H1 (cell line): Measurements from ENCODE around the gene GADD45GIP1. TPM values are rescaled to one million over a fixed set of nuclear protein-coding genes. Genes with fewer than 3 reads are reported as not detected.

ENCODE experiments used
- CTCF ChIA-PET: fragments of 300-600 bp; sonication (Branson Sonifier 250); formaldehyde crosslinking; loops from one replicate; lab custom pipeline; 2021; ENCODE audit not compliant: partially characterized antibody; lab: Charles Lee
- POLR2A ChIA-PET: fragments of 300-600 bp; sonication (Branson Sonifier 250); formaldehyde crosslinking; loops from one replicate; lab custom pipeline; 2021; ENCODE audit warnings: inconsistent platforms; ENCODE audit not compliant: partially characterized antibody; lab: Charles Lee
- DNase-seq, 2 experiments: peaks; one replicate each; pipeline versions ENCODE4 v3.0.0 to v3.0.0-alpha.2; 2010 to 2022; ENCODE audit warnings: low spot score in 2 of 2, low read depth in 1 of 2, mixed read lengths in 1 of 2
- FAIRE-seq: peaks from 2 replicates; lab custom pipeline; 2011; peaks lifted over from hg19 to GRCh38; lab: Jason Lieb, UNC
- H2AFZ ChIP-seq: 2 replicates; pipeline ENCODE4 v1.8.1; 2012; ENCODE audit warnings: low read length, inconsistent platforms
- H2AK5ac ChIP-seq: 2 replicates; pipeline ENCODE4 v1.6.1; 2013; ENCODE audit warnings: low read depth, low read length
- H2BK120ac ChIP-seq: replicated peaks from 2 replicates; pipeline ENCODE3; 2013; ENCODE audit warnings: low read depth, low read length, inconsistent platforms
- H2BK12ac ChIP-seq: 2 replicates; pipeline ENCODE4 v1.6.1; 2013; ENCODE audit warnings: low read depth, low read length
- H2BK15ac ChIP-seq: 2 replicates; pipeline ENCODE4 v1.6.1; 2013; ENCODE audit warnings: low read length
- H2BK20ac ChIP-seq: 2 replicates; pipeline ENCODE4 v1.6.1; 2013; ENCODE audit warnings: low read length
- H2BK5ac ChIP-seq: 2 replicates; pipeline ENCODE4 v1.6.1; 2013; ENCODE audit warnings: low read depth, low read length
- H3K14ac ChIP-seq: 2 replicates; pipeline ENCODE4 v1.6.1; 2013; ENCODE audit warnings: inconsistent platforms; ENCODE audit not compliant: insufficient read length
- H3K18ac ChIP-seq: 2 replicates; pipeline ENCODE4 v1.6.1; 2013; ENCODE audit warnings: low read length; ENCODE audit errors: extremely low read depth
- H3K23ac ChIP-seq: 2 replicates; pipeline ENCODE4 v1.6.1; 2013; ENCODE audit warnings: inconsistent platforms; ENCODE audit not compliant: insufficient read length
- H3K23me2 ChIP-seq: 2 replicates; pipeline ENCODE4 v1.6.1; 2013; ENCODE audit warnings: low read depth, low read length
- H3K27ac ChIP-seq: 2 replicates; pipeline ENCODE4 v1.6.1; 2011; ENCODE audit warnings: low read depth, low read length, inconsistent platforms
- H3K27me3 ChIP-seq, 4 experiments: replicated peaks in 1 of 4; 1 replicate in 1 of 4; 2 replicates in 3 of 4; pipeline versions ENCODE4 v1.6.1 to v1.8.1; 2011 to 2013; ENCODE audit warnings: low read length in 3 of 4, mild to moderate bottlenecking in 3 of 4, inconsistent platforms in 2 of 4, mixed read lengths in 2 of 4, moderate library complexity in 1 of 4; ENCODE audit not compliant: control insufficient read depth in 3 of 4, insufficient read depth in 3 of 4; ENCODE audit errors: extremely low read depth in 1 of 4
- H3K36me3 ChIP-seq, 4 experiments: 2 replicates each; pipeline versions ENCODE4 v1.6.1 to v1.8.1; 2011 to 2013; ENCODE audit warnings: mild to moderate bottlenecking in 4 of 4, low read length in 3 of 4, moderate library complexity in 2 of 4, control low read depth in 1 of 4, inconsistent platforms in 1 of 4; ENCODE audit not compliant: insufficient read depth in 4 of 4, control insufficient read depth in 2 of 4
- H3K4ac ChIP-seq: replicated peaks from 2 replicates; pipeline ENCODE3; 2013; ENCODE audit warnings: low read length, low read depth, mixed read lengths, inconsistent platforms; ENCODE audit not compliant: insufficient read length
- H3K4me1 ChIP-seq, 4 experiments: replicated peaks in 1 of 4; 1 replicate in 1 of 4; 2 replicates in 3 of 4; pipeline versions ENCODE4 v1.6.1 to v1.8.1; 2011 to 2013; ENCODE audit warnings: low read length in 3 of 4, inconsistent platforms in 2 of 4, mixed read lengths in 1 of 4; ENCODE audit not compliant: insufficient read depth in 4 of 4, control insufficient read depth in 3 of 4
- H3K4me2 ChIP-seq, 2 experiments: 2 replicates each; pipeline versions ENCODE4 v1.6.1 to v1.8.1; 2011 to 2013; ENCODE audit warnings: low read depth in 2 of 2, low read length in 2 of 2, control low read depth in 1 of 2, inconsistent platforms in 1 of 2, mild to moderate bottlenecking in 1 of 2; ENCODE audit not compliant: insufficient read depth in 1 of 2
- H3K4me3 ChIP-seq, 4 experiments: fragments of 200-600, 300-600 bp in 1 of 4; sonication (generic), shearing (Covaris generic), sonication (Bioruptor Twin) in 1 of 4; 2 replicates each; pipeline versions ENCODE4 v1.5.1 to v1.8.1; 2011 to 2016; ENCODE audit warnings: low read length in 4 of 4, low read depth in 3 of 4, control low read depth in 2 of 4, inconsistent platforms in 2 of 4, mild to moderate bottlenecking in 2 of 4, mixed read lengths in 1 of 4, moderate library complexity in 1 of 4; ENCODE audit not compliant: insufficient read depth in 2 of 4; ENCODE audit errors: extremely low read depth in 1 of 4
- H3K56ac ChIP-seq: replicated peaks from 2 replicates; pipeline ENCODE3; 2013; ENCODE audit warnings: low read depth, mild to moderate bottlenecking, mixed read lengths, low read length, inconsistent platforms; ENCODE audit not compliant: insufficient read length
- H3K79me1 ChIP-seq: 2 replicates; pipeline ENCODE4 v1.6.1; 2013; ENCODE audit warnings: low read depth, low read length, control low read depth
- H3K79me2 ChIP-seq, 2 experiments: 2 replicates each; pipeline versions ENCODE4 v1.6.1 to v1.8.1; 2012 to 2013; ENCODE audit warnings: low read length in 2 of 2, mild to moderate bottlenecking in 2 of 2, inconsistent platforms in 1 of 2; ENCODE audit not compliant: insufficient read depth in 2 of 2, control insufficient read depth in 1 of 2
- H3K9ac ChIP-seq, 4 experiments: replicated peaks in 1 of 4; 1 replicate in 1 of 4; 2 replicates in 3 of 4; pipeline versions ENCODE4 v1.6.1 to v1.8.1; 2011 to 2013; ENCODE audit warnings: low read depth in 3 of 4, low read length in 3 of 4, control low read depth in 2 of 4, mild to moderate bottlenecking in 2 of 4, moderate library complexity in 2 of 4, inconsistent platforms in 1 of 4; ENCODE audit errors: extremely low read depth in 1 of 4
- H3K9me3 ChIP-seq, 2 experiments: 2 replicates each; pipeline versions ENCODE4 v1.6.1 to v1.8.1; 2012 to 2013; ENCODE audit warnings: mild to moderate bottlenecking in 2 of 2, moderate library complexity in 2 of 2, control low read depth in 1 of 2, inconsistent platforms in 1 of 2, low read depth in 1 of 2, low read length in 1 of 2, mixed read lengths in 1 of 2; ENCODE audit not compliant: insufficient read depth in 2 of 2
- H4K20me1 ChIP-seq, 2 experiments: replicated peaks in 1 of 2; 2 replicates each; pipeline versions ENCODE3 to v1.8.1; 2011 to 2013; ENCODE audit warnings: inconsistent platforms in 2 of 2, low read length in 2 of 2, mild to moderate bottlenecking in 1 of 2; ENCODE audit not compliant: insufficient read depth in 2 of 2, control insufficient read depth in 1 of 2
- H4K5ac ChIP-seq: 2 replicates; pipeline ENCODE4 v1.6.1; 2013; ENCODE audit warnings: low read length, low read depth, mixed read lengths, inconsistent platforms; ENCODE audit not compliant: insufficient read length
- H4K8ac ChIP-seq: 2 replicates; pipeline ENCODE4 v1.8.0; 2013; ENCODE audit warnings: mild to moderate bottlenecking, moderate library complexity, low read length, inconsistent platforms; ENCODE audit not compliant: insufficient read depth; ENCODE audit errors: extremely low read depth
- H4K91ac ChIP-seq: replicated peaks from 2 replicates; pipeline ENCODE3; 2013; ENCODE audit warnings: low read length, mixed read lengths, inconsistent platforms; ENCODE audit not compliant: insufficient read length
- WGBS, 2 experiments: shearing (Covaris generic) in 1 of 2; methylation state at CpG; one replicate each; pipeline versions ENCODE4 v1.1.6 to v1.1.7; 2013 to 2015; ENCODE audit warnings: low lambda C conversion rate in 2 of 2, mixed read lengths in 2 of 2, inconsistent platforms in 1 of 2, low coverage in 1 of 2, missing lambda C conversion rate in 1 of 2; ENCODE audit not compliant: insufficient replicate concordance in 2 of 2, insufficient coverage in 1 of 2, insufficient read length in 1 of 2; ENCODE audit errors: extremely low coverage in 1 of 2, missing lambda C conversion rate in 1 of 2; 5-methylcytosine and 5-hydroxymethylcytosine counted together
- polyA plus RNA-seq, 7 experiments: library from polyadenylated mRNA; depleted of rRNA in 3 of 7; stranded (reverse) in 5 of 7; unstranded in 2 of 7; fragments of >200 nt in 5 of 7; fragments of 200-250 nt in 2 of 7; gene quantifications; 1 replicate in 5 of 7; 2 replicates in 1 of 7; 4 replicates in 1 of 7; pipeline versions ENCODE4 v1.2.1 to v1.2.3, GENCODE V29; 2011 to 2013; ENCODE audit warnings: missing spikeins in 2 of 7, mixed read lengths in 2 of 7
- total RNA-seq: library from RNA; stranded (reverse); fragmentation: NEBNext Ultra II Directional; extraction: Animal tissue kit (Norgen Biotek cat#: 25700); gene quantifications from 2 replicates; pipeline ENCODE4 v1.2.1, GENCODE V29; 2021

GADD45GIP1 gene
- total and polyA plus RNA-seq, 2 of the 8 experiments (the other 6 are each of a cell fraction or from before 2014, with no cell fraction given): 42.2 to 42.6 TPM

GRCh38 chr19:12969292-12969988 is 12.4 kb upstream of the GADD45GIP1 start, which contains the start of gene DAND5:
DAND5 (plus strand) TSS chr19:12969576; CDS start chr19:12969661, 85 bp downstream.
- Histone ChIP-seq H4K5ac (no peak within 1 kb of the TSS), H3K14ac (no peak within 1 kb of the TSS), H3K4ac (no peak within 1 kb of the TSS), H2BK20ac (0 out of 2 replicates have a peak within 1 kb of the TSS, but pooled peaks have one; percentile 48), H4K91ac (no peak within 1 kb of the TSS), H3K23me2 (no peaks in the 10 kb centered on the region), H3K23ac (no peak within 1 kb of the TSS), H3K4me2 (no peak within 1 kb of the TSS), H3K27ac (no peak within 1 kb of the TSS), H3K56ac (no peak within 1 kb of the TSS), H3K9me3 (no peaks in the 10 kb centered on the region), H2BK12ac (peak within 1 kb of the TSS; percentile 33; the same call in 1 of the 2 replicates), H4K8ac (no peak within 1 kb of the TSS), H3K9ac (no peak within 1 kb of the TSS), H2BK120ac (no peak within 1 kb of the TSS), H3K79me1 (no peaks in the 10 kb centered on the region), H2BK5ac (peak within 1 kb of the TSS; percentile 52), H2BK15ac (no peak within 1 kb of the TSS), H3K18ac (no peak within 1 kb of the TSS; the same call in 1 of the 2 replicates), H3K36me3 (no peaks in the 10 kb centered on the region), H3K27me3 (no peaks in the 10 kb centered on the region), H2AFZ (no peak within 1 kb of the TSS), H4K20me1 (no peaks in the 10 kb centered on the region), H2AK5ac (0 out of 2 replicates have a peak within 1 kb of the TSS, but pooled peaks have one; percentile 39), H3K4me1 (peaks cover 0 to 6% (median 2%) of the 10 kb centered on the region in 4 experiments; a peak in 2 of 7 replicates), H3K4me3 (no peak within 1 kb of the TSS), H3K79me2 (no peaks in the 10 kb centered on the region)
- DNase-seq (no peak), FAIRE-seq (no peak)
- ChIA-PET POLR2A (interaction anchor here (0.7 kb wide), 1 partner anchor 70 kb away, joined by 3 read pairs; no protein-coding TSS in a partner anchor), CTCF (interaction anchor here (1.1 to 7.6 kb wide), 4 partner anchors 11 to 125 kb away, joined by 3 to 154 read pairs (median 12); no protein-coding TSS in a partner anchor)
- WGBS, 2 experiments: 85% methylated on average over 14 of the region's 14 CpGs; no CpG with 5 or more reads in 1 of the 2 experiments
